Activated T-helper 1 cell treated with anti-CD3 and anti-CD28 coated beads, Interleukin-12 subunit alpha, Interleukin-12 subunit beta, Interleukin-2, Interleukin-4 antibody, amounts not matched to agents 30 ng/mL and 10 ng/mL and 1 ng/mL, durations not matched to agents 14 hours and 24 hours and 36 hours (primary cell): ENCODE data around the gene CACNA1H. TPM values are rescaled to one million over a fixed set of nuclear protein-coding genes. Genes with fewer than 3 reads are reported as not detected.

Experiments
- DNase-seq: peaks from one replicate; pipeline ENCODE4 v3.0.0; 2021; ENCODE audit warnings: low spot score
- H3K27ac Mint-ChIP-seq: one replicate; pipeline ENCODE4 v1.8.0; 2021; ENCODE audit warnings: mild to moderate bottlenecking, mixed read lengths
- H3K27me3 Mint-ChIP-seq: one replicate; pipeline ENCODE4 v1.8.0; 2022; ENCODE audit warnings: mild to moderate bottlenecking, moderate library complexity, mixed read lengths; ENCODE audit not compliant: insufficient read depth
- H3K36me3 Mint-ChIP-seq: one replicate; pipeline ENCODE4 v1.8.0; 2021; ENCODE audit warnings: low read depth, mixed read lengths
- H3K4me1 Mint-ChIP-seq: one replicate; pipeline ENCODE4 v1.8.0; 2021; ENCODE audit warnings: low read depth, mixed read lengths
- H3K4me3 Mint-ChIP-seq: one replicate; pipeline ENCODE4 v1.8.0; 2021; ENCODE audit warnings: mild to moderate bottlenecking, moderate library complexity, mixed read lengths
- H3K9me3 Mint-ChIP-seq: one replicate; pipeline ENCODE4 v1.8.0; 2021; ENCODE audit warnings: mixed read lengths
- intact Hi-C: fragments of 100-400 bp; cut with micrococcal nuclease; formaldehyde crosslinking; loops from one replicate; pipeline ENCODE4 v1.15.1; 2024
- total RNA-seq: library from RNA; stranded (reverse); gene quantifications from 2 replicates; pipeline ENCODE4 v1.2.3, GENCODE V29; 2022

Gene CACNA1H
- total RNA-seq, 1 donor from 2014 or later, result 0.18 TPM

DNA sequence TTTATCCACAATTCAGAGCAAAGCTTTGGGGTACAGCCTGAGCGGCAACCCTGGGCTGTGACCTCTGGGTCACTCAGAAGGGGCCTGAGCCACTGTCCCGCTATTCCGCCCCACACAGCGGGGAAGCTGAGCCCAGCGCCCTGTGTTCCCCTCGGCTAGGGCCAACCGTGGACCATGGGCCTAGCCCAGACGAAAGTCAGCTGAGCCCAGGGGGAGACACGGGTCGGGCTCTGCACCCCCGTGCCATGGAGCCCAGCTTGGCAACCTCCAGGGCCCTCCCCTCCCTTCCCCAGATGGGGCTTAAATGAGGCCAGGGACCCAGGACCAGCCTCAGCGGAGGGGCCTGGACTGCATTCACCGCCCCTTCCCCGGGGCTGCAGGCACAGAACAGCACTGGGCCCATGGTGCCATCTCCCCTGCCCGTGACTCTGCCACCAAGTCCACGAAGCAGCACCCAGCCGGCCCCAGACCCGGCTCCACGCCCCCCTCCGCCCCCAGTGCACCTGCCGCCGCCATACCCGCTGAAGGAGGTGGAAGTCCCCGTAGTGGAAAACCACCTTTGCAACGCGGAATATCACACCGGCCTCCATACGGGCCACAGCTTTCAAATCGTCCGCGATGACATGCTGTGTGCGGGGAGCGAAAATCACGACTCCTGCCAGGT is 104.8 kb downstream of the CACNA1H start:
- no peaks in the 10 kb centered on the region for H3K4me1 Mint-ChIP-seq
- no peaks in the 10 kb centered on the region for H3K36me3 Mint-ChIP-seq
- H3K9me3 Mint-ChIP-seq, result no peaks in the 10 kb centered on the region
- H3K4me3 Mint-ChIP-seq, result no peak overlapping the region
- DNase-seq, result no peak
- peaks cover 11% of the 10 kb centered on the region for H3K27me3 Mint-ChIP-seq
- intact Hi-C loops, result no loop called here
- H3K27ac Mint-ChIP-seq, result no peak overlapping the region

DNA sequence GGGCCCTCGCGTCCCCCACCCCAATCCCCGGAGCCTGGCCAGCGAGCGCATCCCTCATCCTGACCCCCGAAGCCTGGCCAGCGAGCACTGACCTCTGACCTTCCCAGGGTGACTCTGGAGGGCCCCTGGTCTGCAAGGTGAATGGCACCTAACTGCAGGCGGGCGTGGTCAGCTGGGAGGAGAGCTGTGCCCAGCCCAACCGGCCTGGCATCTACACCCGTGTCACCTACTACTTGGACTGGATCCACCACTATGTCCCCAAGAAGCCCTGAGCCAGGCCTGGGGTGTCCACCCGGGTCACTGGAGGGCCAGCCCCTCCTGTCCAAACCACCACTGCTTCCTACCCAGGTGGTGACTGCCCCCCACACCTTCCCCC is 105.3 kb downstream of the CACNA1H start:
- DNase-seq, result no peak
- no peaks in the 10 kb centered on the region for H3K4me1 Mint-ChIP-seq
- no peak overlapping the region for H3K4me3 Mint-ChIP-seq
- H3K27ac Mint-ChIP-seq, result no peak overlapping the region
- no peaks in the 10 kb centered on the region for H3K9me3 Mint-ChIP-seq
- intact Hi-C loops, result no loop called here
- H3K36me3 Mint-ChIP-seq, result no peaks in the 10 kb centered on the region
- peaks cover 11% of the 10 kb centered on the region for H3K27me3 Mint-ChIP-seq

DNA sequence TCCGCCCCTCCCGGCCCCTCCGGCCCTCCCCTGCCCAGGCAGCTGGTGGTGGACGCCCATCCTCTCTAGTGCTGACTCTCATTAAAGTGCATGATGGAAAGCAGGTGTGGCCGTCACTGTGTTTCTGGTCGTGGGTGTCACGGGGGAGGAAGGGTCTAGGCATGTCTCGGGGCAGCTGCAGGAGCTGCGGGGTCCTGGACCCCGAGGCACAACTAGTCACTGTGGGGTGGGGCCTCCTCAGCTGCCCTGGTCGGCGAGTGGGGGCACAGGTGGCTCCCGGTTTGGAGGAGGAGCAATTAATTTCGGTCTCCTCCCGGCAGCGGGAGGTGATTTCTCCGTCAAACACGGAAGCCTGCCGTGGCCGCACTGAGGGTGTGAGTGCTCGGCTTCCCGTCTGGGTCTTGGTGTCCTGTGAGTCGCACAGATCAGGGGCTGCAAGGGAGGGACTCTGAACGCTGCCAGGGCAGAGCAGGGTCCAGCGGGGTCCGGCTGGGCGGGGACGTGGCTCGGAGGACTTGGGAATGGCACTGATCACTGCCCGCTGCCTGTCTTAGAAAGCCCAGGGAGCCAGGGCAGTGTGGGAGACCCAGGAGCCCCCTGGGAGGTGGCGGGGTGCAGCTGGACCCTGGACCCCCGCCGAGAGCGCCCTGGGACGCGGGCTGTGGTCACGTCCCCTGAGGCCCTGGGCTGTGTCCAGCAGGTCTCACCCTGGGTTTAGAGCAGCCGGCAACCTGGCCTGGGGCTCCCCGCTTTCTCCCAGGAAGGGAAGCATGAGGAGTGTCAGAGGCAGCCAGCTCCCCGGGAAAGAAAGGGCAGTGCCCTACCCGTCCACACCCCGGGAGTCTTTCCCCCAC is 106.2 kb downstream of the CACNA1H start:
- DNase-seq, result no peak
- peak overlapping the region; percentile 56 for H3K4me3 Mint-ChIP-seq
- peaks cover 11% of the 10 kb centered on the region for H3K27me3 Mint-ChIP-seq
- peaks cover under 1% of the 10 kb centered on the region for H3K9me3 Mint-ChIP-seq
- H3K4me1 Mint-ChIP-seq, result no peaks in the 10 kb centered on the region
- H3K36me3 Mint-ChIP-seq, result no peaks in the 10 kb centered on the region
- H3K27ac Mint-ChIP-seq, result no peak overlapping the region
- intact Hi-C loops, result no loop called here

DNA sequence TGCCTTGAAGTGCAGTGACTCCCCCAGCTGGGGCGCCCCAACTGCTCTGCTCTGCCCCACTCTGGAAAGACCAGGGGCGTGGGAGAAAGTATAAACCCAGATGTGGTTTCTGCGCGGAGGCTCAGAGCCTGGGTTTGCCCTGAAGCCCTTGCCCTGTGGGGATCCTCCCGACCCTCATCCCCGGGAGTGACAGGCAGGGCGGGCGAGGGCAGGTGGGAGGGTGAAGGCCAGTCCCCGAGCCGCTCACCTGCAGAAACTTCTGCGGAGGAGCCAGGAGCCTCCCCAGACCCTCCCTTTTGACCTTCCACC is 106.8 kb downstream of the CACNA1H start:
- no peaks in the 10 kb centered on the region for H3K36me3 Mint-ChIP-seq
- H3K27ac Mint-ChIP-seq, result no peak overlapping the region
- DNase-seq, result no peak
- peaks cover 6% of the 10 kb centered on the region for H3K9me3 Mint-ChIP-seq
- intact Hi-C loops, result no loop called here
- H3K4me3 Mint-ChIP-seq, result no peak overlapping the region
- H3K4me1 Mint-ChIP-seq, result no peaks in the 10 kb centered on the region
- H3K27me3 Mint-ChIP-seq, result peaks cover 11% of the 10 kb centered on the region

DNA sequence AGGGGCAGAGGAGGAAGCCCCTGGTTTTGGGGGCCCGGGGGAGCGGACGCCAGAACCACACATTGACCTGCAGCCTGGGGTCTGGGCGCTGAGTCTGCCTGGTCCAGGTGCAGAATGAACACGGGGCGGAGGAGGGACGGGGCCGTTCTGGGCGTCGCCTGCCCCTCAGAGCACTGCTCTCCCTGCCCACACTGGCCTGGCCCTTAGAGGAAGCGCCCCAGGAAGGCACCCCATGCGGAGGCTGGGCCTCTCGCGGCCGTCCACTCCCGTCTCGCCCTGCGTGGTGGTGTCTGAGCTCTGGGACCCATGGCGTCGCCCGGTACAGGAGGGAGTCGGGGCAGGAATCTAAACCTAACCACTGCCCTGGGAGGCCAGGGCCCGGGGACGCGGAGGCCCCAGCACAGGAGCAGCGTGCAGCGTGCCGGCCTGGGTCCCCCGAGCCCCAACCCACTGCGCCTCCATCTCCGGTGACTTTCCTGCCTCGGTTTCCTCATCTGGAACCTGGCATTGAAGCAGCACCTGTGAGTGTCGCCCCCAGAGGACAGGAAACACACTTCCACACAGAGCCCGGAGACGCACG is 107.3 kb downstream of the CACNA1H start:
- H3K27ac Mint-ChIP-seq, result no peak overlapping the region
- intact Hi-C loops, result no loop called here
- peaks cover 11% of the 10 kb centered on the region for H3K27me3 Mint-ChIP-seq
- H3K4me1 Mint-ChIP-seq, result no peaks in the 10 kb centered on the region
- no peak for DNase-seq
- H3K4me3 Mint-ChIP-seq, result no peak overlapping the region
- peaks cover 10% of the 10 kb centered on the region for H3K9me3 Mint-ChIP-seq
- no peaks in the 10 kb centered on the region for H3K36me3 Mint-ChIP-seq

DNA sequence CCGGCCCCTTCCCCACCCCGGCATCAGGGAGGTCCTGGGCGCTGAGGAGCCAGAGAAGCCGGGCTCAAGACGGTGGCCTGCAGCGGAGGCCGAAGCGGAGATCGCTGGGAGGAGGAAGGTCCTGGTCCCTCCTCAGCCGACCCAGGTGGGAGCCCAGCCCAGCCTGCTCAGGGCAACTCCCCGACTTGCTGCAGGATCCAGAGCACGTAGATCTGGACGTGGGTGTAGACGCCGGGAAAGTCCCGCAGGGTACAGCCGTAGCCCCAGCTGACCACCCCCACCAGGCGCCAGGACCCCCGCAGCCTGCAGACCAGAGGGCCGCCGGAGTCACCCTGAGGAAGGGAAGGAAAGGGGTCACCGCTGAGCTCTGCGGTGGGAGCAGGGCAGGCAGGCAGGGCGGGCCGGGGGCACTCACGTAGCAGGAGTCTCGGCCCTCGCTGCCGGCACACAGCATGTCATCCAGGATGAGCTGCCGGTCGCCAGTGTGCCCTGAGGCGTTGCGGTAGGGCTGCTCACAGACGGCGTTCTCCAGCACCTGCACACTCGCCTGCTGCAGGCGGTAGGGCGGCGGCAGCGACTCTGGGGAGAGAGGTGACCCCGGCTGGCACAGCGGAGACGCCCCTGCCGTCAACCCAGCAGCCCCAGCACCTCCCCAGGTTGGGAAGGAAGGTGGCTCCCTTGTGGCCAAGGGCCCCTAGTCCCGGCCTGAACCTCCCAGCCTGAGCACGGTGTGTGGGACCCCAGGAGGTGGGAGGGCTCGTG is 108.4 kb downstream of the CACNA1H start:
- DNase-seq, result no peak
- Mint-ChIP-seq H3K4me3 (no peak overlapping the region), H3K36me3 (no peaks in the 10 kb centered on the region), H3K27me3 (peaks cover 11% of the 10 kb centered on the region), H3K9me3 (peaks cover 10% of the 10 kb centered on the region), H3K4me1 (no peaks in the 10 kb centered on the region), H3K27ac (no peak overlapping the region)
- intact Hi-C loops, result no loop called here

DNA sequence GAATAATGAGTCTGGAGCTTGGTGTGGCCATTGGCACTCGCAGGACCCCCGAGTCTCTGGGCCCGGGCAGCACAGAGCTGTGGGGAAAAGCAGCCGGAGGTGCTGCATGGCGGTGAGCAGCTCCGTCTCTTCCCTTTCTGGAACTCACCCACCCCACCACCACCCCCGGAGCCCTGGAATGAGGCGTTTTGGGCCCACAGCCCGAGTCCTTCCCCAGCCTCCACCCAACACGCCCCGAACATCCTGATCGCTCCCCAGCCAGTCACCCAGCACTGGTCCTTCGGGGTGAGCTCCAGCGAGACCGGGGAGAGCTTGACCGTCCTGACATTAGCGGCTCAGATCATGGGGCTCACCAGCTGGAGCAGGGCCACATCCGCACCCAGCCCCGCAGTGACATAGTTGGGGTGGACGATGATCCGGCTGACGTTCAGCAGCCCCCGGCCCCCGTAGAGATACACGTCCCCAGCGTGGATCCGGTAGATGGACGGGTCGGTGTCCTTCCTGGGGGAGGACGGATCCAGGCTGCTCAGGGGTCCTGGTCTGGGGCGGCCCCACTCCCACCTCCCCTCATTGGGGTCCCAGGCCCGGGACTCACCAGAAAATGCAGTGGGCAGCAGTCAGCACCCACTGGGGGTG is 109.4 kb downstream of the CACNA1H start:
- no peak overlapping the region for H3K4me3 Mint-ChIP-seq
- no peaks in the 10 kb centered on the region for H3K4me1 Mint-ChIP-seq
- intact Hi-C loops, result no loop called here
- H3K36me3 Mint-ChIP-seq, result no peaks in the 10 kb centered on the region
- no peak for DNase-seq
- H3K27ac Mint-ChIP-seq, result no peak overlapping the region
- peaks cover 11% of the 10 kb centered on the region for H3K27me3 Mint-ChIP-seq
- peaks cover 10% of the 10 kb centered on the region for H3K9me3 Mint-ChIP-seq

DNA sequence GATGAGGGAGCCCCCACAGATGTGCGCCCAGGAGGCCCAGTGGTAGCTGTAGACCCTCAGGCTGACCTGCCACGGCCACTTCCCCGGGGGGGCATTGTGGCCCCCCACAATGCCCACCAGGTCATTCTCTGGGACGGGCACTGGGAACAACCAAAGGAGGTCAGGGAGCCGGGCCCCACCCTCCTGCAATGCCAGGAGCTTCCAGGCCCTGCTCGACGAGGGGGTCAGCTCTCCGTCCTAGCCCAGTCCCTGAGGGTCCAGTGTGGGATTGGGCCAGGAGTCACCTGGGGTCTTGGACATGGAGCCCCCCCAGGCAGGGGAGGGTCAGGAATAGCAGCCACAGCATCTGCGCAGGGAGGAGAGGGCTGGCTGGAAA is 109.9 kb downstream of the CACNA1H start:
- Mint-ChIP-seq H3K27me3 (peaks cover 11% of the 10 kb centered on the region), H3K4me1 (no peaks in the 10 kb centered on the region), H3K4me3 (no peak overlapping the region), H3K27ac (no peak overlapping the region), H3K9me3 (peaks cover 10% of the 10 kb centered on the region), H3K36me3 (no peaks in the 10 kb centered on the region)
- DNase-seq, result no peak
- intact Hi-C loops, result no loop called here

DNA sequence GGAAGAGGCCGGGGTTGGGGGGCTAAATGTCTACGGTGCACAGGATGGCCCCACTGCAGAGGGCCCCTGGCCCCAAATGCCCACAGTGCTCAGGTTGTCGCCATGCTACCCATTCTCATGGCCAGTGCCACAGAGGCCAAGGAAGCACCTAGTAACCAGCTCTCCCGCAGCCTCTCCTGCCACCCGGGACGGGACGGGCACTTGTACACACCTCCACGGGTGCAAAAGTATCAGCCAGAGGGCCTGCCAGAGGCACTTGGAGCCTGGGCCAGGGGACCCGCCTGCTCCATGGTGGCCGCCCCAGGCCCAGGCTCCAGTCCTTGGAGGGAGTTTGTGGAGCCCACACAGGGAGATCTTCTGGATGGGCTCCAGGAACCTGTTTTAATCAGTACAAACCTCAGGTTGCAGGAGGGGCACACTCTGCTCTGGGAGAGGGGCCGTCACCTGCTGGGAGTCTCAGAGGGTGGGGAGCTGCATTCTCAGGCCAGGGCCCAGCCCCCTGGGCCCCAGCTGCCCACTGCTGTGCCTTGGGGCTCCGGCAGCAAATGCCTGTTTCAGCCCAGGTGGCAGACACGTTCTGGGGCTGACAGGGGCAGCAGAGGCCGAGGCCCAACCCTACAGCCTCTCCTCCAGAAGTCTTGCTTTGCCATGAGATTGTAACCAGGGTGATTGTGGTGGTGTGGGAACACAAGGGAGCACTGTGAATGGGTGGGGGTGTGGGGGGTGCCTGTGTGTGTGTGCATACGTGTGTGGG is 110.9 kb downstream of the CACNA1H start:
- Mint-ChIP-seq H3K27me3 (peaks cover 11% of the 10 kb centered on the region), H3K9me3 (peaks cover 10% of the 10 kb centered on the region), H3K36me3 (no peaks in the 10 kb centered on the region), H3K4me3 (no peak overlapping the region), H3K27ac (no peak overlapping the region), H3K4me1 (no peaks in the 10 kb centered on the region)
- intact Hi-C loops, result no loop called here
- DNase-seq, result no peak

DNA sequence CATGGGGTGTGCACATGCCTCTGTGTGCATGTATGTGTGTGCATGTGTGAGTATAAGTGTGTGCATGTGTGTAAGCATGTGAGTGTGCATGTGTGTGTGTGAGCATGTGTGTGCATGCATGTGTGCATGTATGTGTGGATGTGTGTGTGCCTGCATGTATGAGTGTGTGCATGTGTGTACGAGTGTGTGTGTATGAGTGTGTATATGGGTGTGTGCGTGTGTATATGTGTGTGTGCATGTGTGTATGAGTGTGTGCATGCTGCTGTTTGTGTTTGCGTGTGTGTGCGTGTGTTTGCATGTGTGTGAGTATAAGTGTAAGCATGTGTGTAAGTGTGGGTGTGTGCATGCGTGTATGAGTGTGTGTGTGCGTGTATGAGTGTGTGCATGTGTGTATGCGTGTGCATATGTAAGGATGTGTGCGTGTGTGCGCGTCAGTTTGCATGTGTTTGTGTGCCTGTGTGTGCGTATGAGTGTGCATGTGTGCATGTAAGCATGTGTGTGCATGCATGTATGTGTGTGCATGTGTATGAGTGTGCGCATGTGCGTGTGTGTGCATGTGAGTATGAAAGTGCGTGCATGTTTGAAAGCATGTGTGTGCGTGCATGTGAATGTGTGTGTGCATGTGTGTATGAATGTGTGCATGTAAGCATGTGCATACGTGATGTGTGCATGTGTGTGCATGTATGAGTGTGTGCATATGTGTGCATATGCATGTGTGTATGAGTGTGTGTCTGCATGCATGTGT is 111.6 kb downstream of the CACNA1H start:
- Mint-ChIP-seq H3K4me1 (no peaks in the 10 kb centered on the region), H3K9me3 (peaks cover 10% of the 10 kb centered on the region), H3K27me3 (peaks cover 7% of the 10 kb centered on the region), H3K36me3 (no peaks in the 10 kb centered on the region), H3K27ac (no peak overlapping the region), H3K4me3 (no peak overlapping the region)
- intact Hi-C loops, result no loop called here
- no peak for DNase-seq

DNA sequence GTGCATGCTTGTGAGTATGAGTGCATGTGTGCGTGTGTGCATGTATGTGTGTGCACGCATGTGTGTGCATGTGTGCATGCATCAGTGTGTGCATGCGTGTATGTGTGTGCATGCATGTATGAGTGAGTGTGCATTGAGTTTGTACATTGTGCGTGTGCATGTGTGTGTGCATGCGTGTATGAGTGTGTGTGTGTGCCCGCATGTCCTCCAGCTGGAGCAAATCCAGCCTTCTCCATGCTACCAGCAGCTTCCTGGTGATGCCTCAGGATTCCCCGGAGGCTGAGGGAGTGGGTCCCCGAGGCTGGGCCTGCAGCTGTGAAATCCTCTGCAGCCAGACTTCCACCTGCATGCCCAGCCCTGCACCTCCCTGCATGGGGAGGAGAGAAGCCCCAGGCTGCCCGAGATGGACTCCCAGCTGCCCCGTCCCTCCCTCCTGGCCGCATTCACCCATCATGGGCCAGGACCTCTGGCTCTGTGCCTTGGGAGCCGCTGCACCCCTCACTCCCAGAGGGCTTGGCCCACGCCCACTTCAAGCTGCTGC is 112.3 kb downstream of the CACNA1H start:
- H3K36me3 Mint-ChIP-seq, result no peaks in the 10 kb centered on the region
- intact Hi-C loops, result no loop called here

More for the DNA sequence above, 112.3 kb downstream of the CACNA1H start:
- Mint-ChIP-seq H3K27ac (no peak overlapping the region), H3K27me3 (peaks cover 7% of the 10 kb centered on the region), H3K4me3 (no peak overlapping the region), H3K9me3 (peaks cover 10% of the 10 kb centered on the region), H3K4me1 (no peaks in the 10 kb centered on the region)
- DNase-seq, result no peak
